Measurements from ENCODE around the gene MAP3K10. TPM values are rescaled to one million over a fixed set of nuclear protein-coding genes. Genes with fewer than 3 reads are reported as not detected.

The MAP3K10 gene
- total RNA-seq, 4 donors from 2014 or later, result 12.7 to 24.6 (median 13.9) TPM

- WGBS, 2 donors, result 85 to 89% methylated on average over 18 to 22 of the region's 24 CpGs
- Histone ChIP-seq H3K4me3 (no peak overlapping the region), H3K4me1 (peaks cover 0 to 31% (median 0%) of the 10 kb centered on the region in 4 donors), H3K27me3 (no peaks in the 10 kb centered on the region), H3K9me3 (no peaks in the 10 kb centered on the region), H3K36me3 (peaks cover 0 to 45% (median 0%) of the 10 kb centered on the region in 3 donors), H3K27ac (no peak overlapping the region)
- TF ChIP-seq EP300 (IDR thresholded peaks at IDR 0.05), result no peak
- no peak for TF ChIP-seq CTCF (IDR thresholded peaks at IDR 0.05)
- no peak for TF ChIP-seq POLR2A (IDR thresholded peaks at IDR 0.05)
- no peak for DNase-seq (ENCODE audit: low spot score in 2 of 2)
These were observed 72.5 kb downstream of the MAP3K10 start for GRCh38 chr19:40263440-40264313.

GRCh38 chr19:40264314-40265054, 73.3 kb downstream of the MAP3K10 start:
- Histone ChIP-seq H3K4me1 (peaks cover 0 to 37% (median 0%) of the 10 kb centered on the region in 4 donors), H3K9me3 (no peaks in the 10 kb centered on the region), H3K27ac (no peak overlapping the region), H3K36me3 (peaks cover 0 to 52% (median 0%) of the 10 kb centered on the region in 3 donors), H3K27me3 (no peaks in the 10 kb centered on the region), H3K4me3 (no peak overlapping the region)
- TF ChIP-seq EP300 (IDR thresholded peaks at IDR 0.05), result no peak
- 67 to 73% methylated on average over 14 to 19 of the region's 19 CpGs for WGBS, 2 donors
- DNase-seq (ENCODE audit: low spot score in 2 of 2), result no peak

Other genes starting within 250 kb of the MAP3K10 start
- 10 to 100 TPM; 49.4 to 91.8 (median 69.5) TPM for gene PSMC4, start 220.3 kb upstream of the MAP3K10 start, total RNA-seq
- gene ZNF546, start 194.4 kb upstream of the MAP3K10 start, total RNA-seq, result 10 to 100 TPM in 2 of 4 donors, 1 to 10 TPM in 2; 4.2 to 13.3 (median 9.0) TPM
- 10 to 100 TPM; 14.6 to 33.9 (median 17.0) TPM for gene ZNF780B, start 135.2 kb upstream of the MAP3K10 start, total RNA-seq
- gene ZNF780A, start 100.5 kb upstream of the MAP3K10 start, total RNA-seq, result 10 to 100 TPM in 3 of 4 donors, 1 to 10 TPM in 1; 9.6 to 15.7 (median 13.0) TPM
- gene TTC9B, start 27.0 kb downstream of the MAP3K10 start, total RNA-seq, result under 1 TPM in 1 of 4 donors, not detected in 3; 0.84 TPM
- gene CCNP, start 35.3 kb downstream of the MAP3K10 start, total RNA-seq, result 1 to 10 TPM in 1 of 4 donors, not detected in 3; 2.7 TPM
- 100 to 1,000 TPM in 3 of 4 donors, 10 to 100 TPM in 1; 93.3 to 161 (median 121) TPM for gene AKT2, start 93.9 kb downstream of the MAP3K10 start, total RNA-seq
- gene C19orf47, start 157.0 kb downstream of the MAP3K10 start, total RNA-seq, result 10 to 100 TPM in 3 of 4 donors, 1 to 10 TPM in 1; 4.7 to 27.0 (median 12.8) TPM
- gene PLD3, start 157.3 kb downstream of the MAP3K10 start, total RNA-seq, result 100 to 1,000 TPM; 259 to 352 (median 281) TPM
- gene HIPK4, start 198.8 kb downstream of the MAP3K10 start, total RNA-seq, result under 1 TPM in 2 of 4 donors, not detected in 2; 0.39 to 0.60 TPM
- gene PRX, start 222.0 kb downstream of the MAP3K10 start, total RNA-seq, result 100 to 1,000 TPM; 454 to 667 (median 548) TPM
- gene SERTAD1, start 234.6 kb downstream of the MAP3K10 start, total RNA-seq, result 10 to 100 TPM; 18.9 to 22.2 (median 20.4) TPM

Measured in tibial nerve (tissue), 4 donors.